ENCODE results near the gene GH2.
"Not testable (repeated sequence)": the region's sequence is repeated elsewhere in the genome, so short reads cannot be mapped to it uniquely, and the experiment has no call there.

Gene GH2

GRCh38 chr17:63881935-63882601 is at the start of gene GH2:
Gene GH2 (minus strand): TSS chr17:63881944. CDS start chr17:63881801, 143 bp downstream.
- no peak within 1 kb of the TSS for H3K4me3 ChIP-seq (ENCODE audit: low read depth, low read length)
- no peak for DNase-seq (ENCODE audit: low read depth)

GRCh38 chr17:63930951-63931575 is 49.3 kb upstream of the GH2 start:
- DNase-seq (ENCODE audit: low read depth) = no peak
- H3K4me3 ChIP-seq (ENCODE audit: low read depth, low read length) = no peak overlapping the region

GRCh38 chr17:63929860-63930766 is 48.4 kb upstream of the GH2 start:
- no peak for DNase-seq (ENCODE audit: low read depth)
- no peak overlapping the region for H3K4me3 ChIP-seq (ENCODE audit: low read depth, low read length)

- no peak overlapping the region for H3K4me3 ChIP-seq (ENCODE audit: low read depth, low read length)
- no peak for DNase-seq (ENCODE audit: low read depth)
Measured at GRCh38 chr17:63928966-63929695, 47.4 kb upstream of the GH2 start.

- H3K4me3 ChIP-seq (ENCODE audit: low read depth, low read length) = no peak overlapping the region
- no peak for DNase-seq (ENCODE audit: low read depth)
Measured at GRCh38 chr17:63928172-63928666, 46.5 kb upstream of the GH2 start.

GRCh38 chr17:63927464-63928171 is 45.9 kb upstream of the GH2 start:
- H3K4me3 ChIP-seq (ENCODE audit: low read depth, low read length) = no peak overlapping the region
- no peak for DNase-seq (ENCODE audit: low read depth)

GRCh38 chr17:63926164-63926563 is 44.4 kb upstream of the GH2 start:
- H3K4me3 ChIP-seq (ENCODE audit: low read depth, low read length) = no peak overlapping the region

GRCh38 chr17:63925615-63926014 is 43.9 kb upstream of the GH2 start:
- H3K4me3 ChIP-seq (ENCODE audit: low read depth, low read length) = no peak overlapping the region
- DNase-seq (ENCODE audit: low read depth) = no peak

More at GRCh38 chr17:63926164-63926563, 44.4 kb upstream of the GH2 start:
- DNase-seq (ENCODE audit: low read depth) = no peak

- not testable (repeated sequence) for H3K4me3 ChIP-seq (ENCODE audit: low read depth, low read length); DNase-seq (ENCODE audit: low read depth)
Measured at GRCh38 chr17:63922402-63922801, 40.7 kb upstream of the GH2 start.

GRCh38 chr17:63920779-63921178 is 39.0 kb upstream of the GH2 start:
- DNase-seq (ENCODE audit: low read depth); H3K4me3 ChIP-seq (ENCODE audit: low read depth, low read length): not testable (repeated sequence)

GRCh38 chr17:63920050-63920449 is 38.3 kb upstream of the GH2 start:
- not testable (repeated sequence) for DNase-seq (ENCODE audit: low read depth); H3K4me3 ChIP-seq (ENCODE audit: low read depth, low read length)

- DNase-seq (ENCODE audit: low read depth) = no peak
- no peak overlapping the region for H3K4me3 ChIP-seq (ENCODE audit: low read depth, low read length)
Measured at GRCh38 chr17:63919311-63919723, 37.6 kb upstream of the GH2 start.

- DNase-seq (ENCODE audit: low read depth); H3K4me3 ChIP-seq (ENCODE audit: low read depth, low read length): not testable (repeated sequence)
Measured at GRCh38 chr17:63918789-63919305, 37.1 kb upstream of the GH2 start, which contains the start of gene GH1. Gene GH1 (minus strand): TSS chr17:63918839. CDS start chr17:63918776, 63 bp downstream.

- no peak overlapping the region for H3K4me3 ChIP-seq (ENCODE audit: low read depth, low read length)
- no peak for DNase-seq (ENCODE audit: low read depth)
Measured at GRCh38 chr17:63918305-63918704, 36.6 kb upstream of the GH2 start.

GRCh38 chr17:63917646-63918045 is 35.9 kb upstream of the GH2 start:
- DNase-seq (ENCODE audit: low read depth) = no peak
- H3K4me3 ChIP-seq (ENCODE audit: low read depth, low read length) = no peak overlapping the region

GRCh38 chr17:63917206-63917605 is 35.5 kb upstream of the GH2 start:
- not testable (repeated sequence) for H3K4me3 ChIP-seq (ENCODE audit: low read depth, low read length); DNase-seq (ENCODE audit: low read depth)

GRCh38 chr17:63916566-63917185 is 34.9 kb upstream of the GH2 start:
- DNase-seq (ENCODE audit: low read depth) = no peak
- H3K4me3 ChIP-seq (ENCODE audit: low read depth, low read length) = no peak overlapping the region

- not testable (repeated sequence) for DNase-seq (ENCODE audit: low read depth); H3K4me3 ChIP-seq (ENCODE audit: low read depth, low read length)
Measured at GRCh38 chr17:63915753-63916152, 34.0 kb upstream of the GH2 start.
